Hindlimb muscle (tissue), 1 donor: ENCODE results near the gene S100A3. TPM values are rescaled to one million over a fixed set of nuclear protein-coding genes. Genes with fewer than 3 reads are reported as not detected.
"Not testable (repeated sequence)": the region's sequence is repeated elsewhere in the genome, so short reads cannot be mapped to it uniquely, and the experiment has no call there.

Experiments used
- DNase-seq: peaks from one replicate; pipeline ENCODE4 v3.0.0-alpha.2; 2013
- polyA plus RNA-seq: library from polyadenylated mRNA; unstranded; fragments of 120-200 nt; gene quantifications from one replicate; pipeline ENCODE4 v1.2.1, GENCODE V29; 2013; ENCODE audit not compliant: insufficient read length

The S100A3 gene, protein sequence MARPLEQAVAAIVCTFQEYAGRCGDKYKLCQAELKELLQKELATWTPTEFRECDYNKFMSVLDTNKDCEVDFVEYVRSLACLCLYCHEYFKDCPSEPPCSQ
- polyA plus RNA-seq, result 1.2 TPM

DNA sequence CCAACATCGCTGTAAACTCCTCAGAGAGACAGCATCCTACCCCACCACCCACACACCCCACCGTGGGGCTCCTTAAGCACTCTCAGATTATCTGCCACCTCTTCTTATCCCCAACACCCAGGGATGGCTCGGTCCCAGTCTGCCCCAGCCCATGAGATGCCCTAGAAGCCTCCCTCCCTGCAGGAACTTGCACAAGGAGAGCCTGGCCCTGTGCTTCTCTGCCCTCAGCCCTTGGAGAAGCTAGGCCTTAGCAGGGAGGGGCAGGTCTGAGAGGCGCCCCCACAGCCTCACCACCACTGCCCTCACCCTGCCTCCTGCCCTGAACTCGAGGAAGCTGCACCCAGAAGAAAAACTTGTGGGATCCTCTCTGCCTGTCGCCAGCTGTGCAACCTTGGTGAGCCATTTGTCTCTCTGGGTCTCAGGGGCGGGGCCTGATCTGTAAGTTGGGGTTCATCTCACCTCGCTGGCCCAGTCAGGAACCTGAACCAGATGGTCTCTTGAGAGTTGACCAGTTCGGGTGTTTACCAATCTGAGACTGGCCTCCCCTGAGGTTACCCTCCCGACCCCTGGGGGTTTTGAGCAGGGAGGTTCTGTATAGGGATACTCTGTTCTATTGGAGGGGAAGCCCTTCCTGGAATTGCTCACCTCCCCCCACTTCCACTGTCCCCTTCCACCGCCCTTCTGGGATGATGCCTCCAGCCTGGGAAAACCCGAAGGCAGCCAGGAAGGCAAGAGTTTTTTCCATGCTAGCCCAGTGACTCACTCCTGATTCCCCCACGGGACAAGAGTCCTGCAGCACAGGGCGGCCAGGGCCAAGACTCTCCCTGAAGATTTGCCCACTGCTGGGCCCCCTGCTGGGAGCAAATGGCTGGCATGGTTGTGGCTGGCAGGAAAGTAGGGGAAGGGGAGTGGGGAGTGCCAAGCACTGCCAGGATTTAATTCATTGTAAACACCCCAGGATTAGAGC lies at the start of gene S100A3:
S100A3 (minus strand) TSS at position 537 of the 967 bp plus-strand sequence. CDS start 773 bp downstream, outside the sequence.
- DNase-seq, result no peak

DNA sequence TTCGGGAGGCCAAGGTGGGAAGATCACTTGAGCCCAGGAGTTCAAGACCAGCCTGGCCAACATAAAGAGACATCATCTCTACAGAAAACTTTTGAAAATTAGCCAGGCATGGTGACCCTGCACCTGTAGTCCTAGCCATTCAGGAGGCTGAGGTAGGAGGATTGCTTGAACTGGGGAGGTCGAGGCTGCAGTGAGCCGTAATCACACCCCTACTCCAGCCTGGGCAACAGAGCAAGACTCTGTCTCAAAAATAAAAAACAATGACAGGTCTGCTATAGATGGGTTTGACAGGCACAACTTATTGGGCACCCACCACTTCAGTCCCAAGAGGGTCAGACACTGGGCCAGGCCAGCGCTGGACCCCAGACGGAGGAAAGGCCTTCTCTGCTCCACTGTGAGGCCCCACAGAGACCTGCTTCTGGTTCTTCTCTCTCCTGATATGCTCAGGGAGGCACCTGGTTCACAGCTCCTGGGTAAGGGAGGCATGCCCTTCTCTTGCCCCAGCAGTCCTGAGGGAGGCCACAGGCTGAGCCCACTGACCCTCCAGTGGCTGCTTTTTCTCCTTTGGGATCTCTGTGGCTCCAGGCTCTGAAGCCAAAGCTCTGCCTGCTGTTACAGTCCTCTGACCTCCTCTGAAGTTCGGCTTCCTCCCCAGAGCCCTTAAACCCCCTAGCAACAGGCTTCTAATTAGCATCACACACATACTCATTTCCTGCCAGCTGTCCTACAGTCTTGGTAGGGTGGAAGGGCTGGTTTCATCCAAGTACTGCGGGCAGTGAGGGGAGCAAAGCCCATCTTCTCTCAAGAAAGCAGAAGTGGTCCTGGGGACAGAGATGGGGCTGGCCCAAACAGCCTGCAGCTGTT lies 49.5 kb upstream of the S100A3 start:
- DNase-seq, result no peak

DNA sequence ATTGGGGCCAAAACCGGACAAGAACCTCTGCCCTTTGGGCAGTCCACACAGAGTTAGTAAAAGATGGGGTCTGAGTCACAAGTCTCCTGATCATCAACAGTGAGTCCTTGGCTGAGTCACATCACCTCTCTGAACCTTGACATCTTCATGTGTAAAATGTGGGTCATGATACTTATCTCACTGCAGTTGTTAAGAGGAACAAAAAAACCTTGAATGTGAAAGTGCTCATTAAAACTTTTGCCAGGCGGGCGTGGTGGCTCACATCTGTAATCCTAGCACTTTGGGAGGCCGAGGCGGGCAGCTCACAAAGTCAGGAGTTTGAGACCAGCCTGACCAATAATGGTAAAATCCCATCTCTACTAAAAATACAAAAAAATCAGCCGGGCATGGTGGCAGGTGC lies 48.1 kb upstream of the S100A3 start:
- DNase-seq, result no peak

DNA sequence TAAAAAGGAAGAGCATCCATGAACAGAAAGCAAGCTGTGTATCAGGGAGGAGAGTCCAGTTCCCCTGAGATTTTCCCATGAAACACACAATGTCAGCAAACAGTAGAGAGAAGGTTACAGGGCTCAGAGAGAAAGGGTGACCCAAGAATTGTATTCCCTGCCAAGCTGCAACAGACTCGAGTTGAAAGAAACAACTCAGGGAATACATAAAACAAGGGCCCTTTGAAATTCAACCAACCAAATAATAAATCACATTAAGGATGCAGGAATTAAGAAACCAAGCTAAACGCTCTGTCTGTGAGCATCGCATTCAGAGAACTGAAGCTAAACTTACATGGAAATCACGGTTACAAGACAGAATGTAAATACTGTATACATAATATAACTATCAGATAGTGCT lies 43.7 kb upstream of the S100A3 start:
- no peak for DNase-seq

DNA sequence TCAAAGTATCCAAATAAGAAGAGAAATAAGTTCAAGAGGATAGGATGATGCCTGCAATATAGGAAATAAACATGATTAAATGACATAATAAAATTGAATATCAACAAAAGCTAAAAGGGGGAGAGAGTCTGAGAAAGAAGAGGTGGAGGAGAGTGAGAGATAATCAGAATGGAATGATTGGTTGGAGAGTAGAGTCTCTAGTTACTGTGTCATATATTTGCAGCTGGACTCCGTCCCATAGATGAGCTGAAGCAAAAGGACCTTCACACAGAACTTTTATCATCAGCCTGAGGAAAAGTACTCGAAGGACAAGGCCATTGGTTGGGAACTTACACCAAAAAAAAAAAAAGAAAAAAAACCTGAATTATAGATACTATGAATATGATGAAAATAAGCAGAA lies 39.4 kb upstream of the S100A3 start:
- no peak for DNase-seq

DNA sequence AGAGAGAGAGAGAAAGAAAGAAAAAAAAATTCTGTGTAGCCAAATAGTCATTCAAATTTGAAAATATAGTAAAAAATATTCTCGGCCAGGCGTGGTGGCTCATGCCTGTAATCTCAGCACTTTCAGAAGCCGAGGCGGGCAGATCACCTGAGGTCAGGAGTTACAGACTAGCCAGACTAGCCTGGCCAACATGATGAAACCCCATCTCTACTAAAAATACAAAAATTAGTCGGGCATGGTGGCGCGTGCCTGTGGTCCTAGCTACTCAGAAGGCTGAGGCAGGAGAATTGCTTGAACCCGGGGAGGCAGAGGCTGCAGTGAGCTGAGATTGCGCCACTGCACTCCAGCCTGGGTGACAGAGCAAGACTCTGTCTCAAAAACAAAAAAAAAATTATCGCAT lies 39.0 kb upstream of the S100A3 start:
- DNase-seq, result not testable (repeated sequence)

DNA sequence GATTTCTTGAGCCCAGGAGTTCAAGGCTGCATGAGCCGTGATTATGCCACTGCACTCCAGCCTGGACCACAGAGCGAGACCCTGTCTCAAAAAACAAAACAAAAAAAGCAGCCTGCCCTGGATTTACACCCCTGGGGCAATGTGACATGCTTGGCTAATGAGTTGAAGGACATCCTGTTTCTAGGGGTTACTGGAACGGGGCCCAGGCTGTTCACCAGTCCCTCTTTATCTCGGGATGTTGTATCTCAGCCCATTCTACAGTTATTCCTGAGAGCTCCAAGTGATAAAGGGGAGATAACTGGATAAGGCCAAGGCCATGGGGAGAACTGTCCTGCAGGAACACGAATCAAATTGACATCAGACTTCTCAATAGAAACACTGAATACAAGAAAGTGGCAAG lies 38.3 kb upstream of the S100A3 start:
- no peak for DNase-seq

DNA sequence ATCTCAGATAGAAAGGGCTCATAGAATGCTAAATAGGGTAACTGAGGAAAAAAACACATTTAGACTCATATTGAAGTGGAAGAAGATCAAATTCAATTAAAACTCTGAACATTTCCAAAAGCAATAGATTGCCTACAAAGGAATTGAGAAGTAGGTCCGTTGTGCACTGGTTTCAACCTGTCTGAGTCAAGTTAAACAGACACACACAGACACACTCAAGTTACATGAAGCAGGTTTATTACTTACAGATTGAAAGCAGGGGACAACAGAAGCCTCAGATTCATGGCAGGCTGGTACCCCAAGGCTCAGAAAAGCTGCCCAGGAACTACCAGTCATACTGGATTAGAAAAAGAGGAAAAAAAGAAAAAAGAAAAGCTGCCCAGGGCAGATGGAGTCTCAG lies 37.3 kb upstream of the S100A3 start:
- no peak for DNase-seq

DNA sequence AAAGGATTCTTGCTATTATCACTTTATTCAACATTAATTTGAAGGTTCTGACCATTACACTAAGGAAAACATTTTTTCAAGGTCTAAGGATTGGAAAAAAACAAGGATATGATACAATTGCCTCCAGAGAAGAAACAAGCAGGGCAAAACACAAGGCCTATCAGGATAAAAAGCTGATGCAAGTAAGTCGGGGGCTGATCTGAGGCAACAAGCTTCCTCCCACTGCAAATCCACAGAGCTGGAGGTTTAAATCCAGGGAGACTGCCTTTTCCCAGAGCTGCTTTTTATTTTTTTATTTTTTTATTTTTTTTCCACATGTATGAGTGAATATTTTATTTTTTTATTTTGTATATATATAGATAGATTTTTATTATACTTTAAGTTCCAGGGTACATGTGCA lies 35.9 kb upstream of the S100A3 start:
- no peak for DNase-seq

DNA sequence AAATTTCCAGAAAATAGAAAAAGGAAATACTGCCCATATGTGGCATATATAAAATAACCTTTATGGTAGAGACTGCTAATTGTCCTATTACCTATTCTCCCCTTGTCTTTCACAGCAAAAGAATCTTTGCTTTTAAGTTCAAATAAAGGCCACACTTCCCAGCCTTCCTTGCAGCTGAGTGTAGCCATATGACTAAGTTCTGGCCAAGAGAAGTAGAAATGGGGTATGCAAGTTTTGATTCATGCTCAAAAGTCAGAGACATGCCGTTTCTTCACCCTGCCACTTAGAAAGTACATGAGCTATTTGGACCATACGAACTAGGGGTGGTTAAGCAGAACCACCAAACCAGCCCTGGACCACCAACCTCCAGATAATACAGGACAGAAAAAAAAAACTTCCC lies 34.9 kb upstream of the S100A3 start:
- DNase-seq, result no peak

DNA sequence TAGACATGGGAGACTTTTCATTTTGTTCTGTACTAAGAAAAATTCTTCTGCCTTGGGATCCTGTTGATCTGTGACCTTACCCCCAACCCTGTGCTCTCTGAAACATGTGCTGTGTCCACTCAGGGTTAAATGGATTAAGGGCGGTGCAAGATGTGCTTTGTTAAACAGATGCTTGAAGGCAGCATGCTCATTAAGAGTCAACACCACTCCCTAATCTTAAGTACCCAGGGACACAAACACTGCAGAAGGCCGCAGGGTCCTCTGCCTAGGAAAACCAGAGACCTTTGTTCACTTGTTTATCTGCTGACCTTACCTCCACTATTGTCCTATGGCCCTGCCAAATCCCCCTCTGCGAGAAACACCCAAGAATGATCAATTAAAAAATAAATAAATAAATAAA lies 34.5 kb upstream of the S100A3 start:
- DNase-seq, result not testable (repeated sequence)

DNA sequence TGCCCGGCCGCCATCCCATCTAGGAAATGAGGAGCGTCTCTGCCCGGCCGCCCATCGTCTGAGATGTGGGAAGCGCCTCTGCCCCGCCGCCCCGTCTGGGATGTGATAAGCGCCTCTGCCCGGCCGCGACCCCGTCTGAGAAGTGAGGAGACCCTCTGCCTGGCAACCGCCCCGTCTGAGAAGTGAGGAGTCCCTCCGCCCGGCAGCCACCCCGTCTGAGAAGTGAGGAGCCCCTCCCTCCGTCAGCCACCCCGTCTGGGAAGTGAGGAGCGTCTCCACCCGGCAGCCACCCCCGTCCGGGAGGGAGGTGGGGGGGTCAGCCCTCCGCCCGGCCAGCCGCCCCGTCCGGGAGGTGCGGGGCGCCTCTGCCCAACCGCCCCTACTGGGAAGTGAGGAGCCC lies 33.8 kb upstream of the S100A3 start:
- DNase-seq, result not testable (repeated sequence)

DNA sequence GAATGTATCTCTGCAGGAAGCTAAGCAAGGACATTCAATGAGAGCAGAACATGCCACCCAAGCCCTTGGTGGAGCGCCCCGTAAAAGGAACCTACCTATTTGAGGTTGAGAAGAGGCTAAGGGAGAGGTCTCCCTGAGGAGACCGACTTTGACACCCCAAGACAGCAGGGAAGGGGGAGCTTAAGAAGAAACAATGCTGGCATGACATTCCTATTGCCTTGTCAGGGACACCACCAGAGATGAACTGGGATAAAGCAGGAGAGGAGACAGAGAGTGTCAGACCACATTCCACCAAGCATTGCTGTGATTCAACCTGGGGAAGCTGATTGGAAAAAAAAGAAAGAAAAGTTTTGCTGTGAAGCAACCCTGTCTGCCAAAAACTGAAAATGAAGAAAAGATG lies 29.9 kb upstream of the S100A3 start:
- no peak for DNase-seq

DNA sequence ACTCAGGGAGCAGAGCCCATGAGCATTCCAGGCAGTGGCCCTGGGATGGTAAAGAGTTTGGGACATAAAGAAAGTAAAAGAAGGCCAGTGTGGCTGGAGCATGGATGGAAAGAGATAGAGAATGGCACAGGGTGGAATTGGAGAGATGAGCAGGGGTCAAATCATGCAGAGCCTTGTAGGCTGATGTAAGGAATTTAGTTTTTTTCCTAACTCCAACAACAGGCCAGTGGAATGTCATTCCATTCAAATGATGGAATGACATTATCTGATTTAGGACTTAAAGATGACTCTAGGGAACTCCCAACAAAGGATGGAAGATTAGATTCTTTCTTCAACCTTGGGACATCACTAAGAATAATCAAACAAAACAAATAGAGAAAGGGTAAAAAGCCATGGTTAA lies 29.4 kb upstream of the S100A3 start:
- DNase-seq, result no peak

DNA sequence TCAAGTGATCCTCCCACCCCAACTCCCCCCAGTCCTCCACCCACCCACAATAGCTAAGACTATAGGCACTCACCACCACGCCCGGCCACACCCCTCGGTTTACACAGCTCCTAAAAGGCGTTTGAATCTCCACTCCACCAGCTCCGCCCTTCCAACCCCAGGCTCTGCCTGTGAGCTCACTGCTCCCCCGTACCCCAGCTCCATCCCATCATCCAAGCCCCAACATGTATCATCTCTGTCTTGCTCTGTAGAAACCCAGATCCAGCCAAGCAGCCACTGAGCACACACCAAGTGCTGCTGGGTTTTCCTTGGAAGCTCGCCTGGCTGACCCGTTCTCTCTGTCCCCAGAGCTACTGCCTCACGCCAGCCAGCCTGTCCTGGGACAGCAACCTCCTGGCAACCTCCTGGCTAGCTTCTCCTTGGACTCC lies 28.6 kb upstream of the S100A3 start:
- DNase-seq, result no peak

DNA sequence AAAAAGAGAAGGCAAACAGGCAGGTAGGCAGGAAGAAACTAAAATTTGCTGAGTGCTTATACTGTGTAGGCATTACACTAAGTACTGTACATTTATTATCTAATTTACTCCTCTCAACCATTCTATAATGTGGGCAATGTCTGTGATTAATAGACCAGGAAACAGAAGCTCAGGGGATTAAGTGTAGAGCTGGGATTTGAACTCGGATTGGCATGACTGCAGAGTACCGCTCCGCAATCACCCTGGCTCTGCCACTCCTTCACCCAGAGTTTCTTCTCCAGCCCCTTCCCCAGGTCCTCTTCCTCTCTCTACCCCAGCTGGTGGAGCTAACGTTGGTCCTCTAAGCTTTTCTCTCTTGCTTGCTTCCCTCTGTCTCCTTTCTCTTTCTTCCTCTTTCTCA lies 28.1 kb upstream of the S100A3 start:
- DNase-seq, result no peak

DNA sequence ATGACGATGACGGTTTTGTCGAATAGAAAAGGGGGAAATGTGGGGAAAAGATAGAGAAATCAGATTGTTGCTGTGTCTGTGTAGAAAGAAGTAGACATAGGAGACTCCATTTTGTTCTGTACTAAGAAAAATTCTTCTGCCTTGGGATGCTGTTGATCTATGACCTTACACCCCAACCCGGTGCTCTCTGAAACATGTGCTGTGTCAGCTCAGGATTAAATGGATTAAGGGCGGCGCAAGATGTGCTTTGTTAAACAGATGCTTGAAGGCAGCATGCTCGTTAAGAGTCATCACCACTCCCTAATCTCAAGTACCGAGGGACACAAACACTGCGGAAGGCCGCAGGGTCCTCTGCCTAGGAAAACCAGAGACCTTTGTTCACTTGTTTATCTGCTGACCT lies 26.4 kb upstream of the S100A3 start:
- DNase-seq, result not testable (repeated sequence)

DNA sequence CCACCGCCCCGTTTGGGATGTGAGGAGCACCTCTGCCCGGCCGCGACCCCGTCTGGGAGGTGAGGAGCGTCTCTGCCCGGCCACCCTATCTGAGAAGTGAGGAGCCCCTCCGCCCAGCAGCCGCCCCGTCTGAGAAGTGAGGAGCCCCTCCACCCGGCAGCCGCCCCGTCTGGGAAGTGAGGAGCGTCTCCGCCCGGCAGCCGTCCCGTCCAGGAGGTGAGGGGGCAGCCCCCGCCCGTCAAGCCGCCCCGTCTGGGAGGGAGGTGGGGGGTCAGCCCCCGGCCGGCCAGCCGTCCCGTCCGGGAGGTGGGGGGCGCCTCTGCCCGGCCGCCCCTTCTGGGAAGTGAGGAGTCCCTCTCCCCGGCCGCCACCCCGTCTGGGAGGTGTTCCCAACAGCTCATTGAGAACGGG lies 26.0 kb upstream of the S100A3 start:
- not testable (repeated sequence) for DNase-seq

DNA sequence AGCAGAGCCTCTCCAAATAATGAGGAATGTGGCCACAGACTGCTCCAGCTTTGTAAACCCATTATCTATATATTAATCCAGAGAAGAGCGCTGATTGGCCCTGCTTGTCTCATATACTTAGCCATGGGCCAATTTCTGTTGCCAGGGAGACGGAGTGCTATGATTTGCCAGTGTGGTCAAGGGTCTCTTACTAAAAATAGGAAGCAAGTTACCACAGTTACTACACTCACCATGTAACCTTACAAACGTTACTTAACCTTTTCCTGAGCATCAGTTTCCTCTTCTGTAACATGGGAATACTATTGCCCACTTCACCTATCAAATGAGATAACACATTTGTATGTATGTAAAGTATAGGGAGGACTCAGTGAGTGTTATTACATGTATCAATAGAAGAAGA lies 24.3 kb upstream of the S100A3 start:
- DNase-seq, result no peak

DNA sequence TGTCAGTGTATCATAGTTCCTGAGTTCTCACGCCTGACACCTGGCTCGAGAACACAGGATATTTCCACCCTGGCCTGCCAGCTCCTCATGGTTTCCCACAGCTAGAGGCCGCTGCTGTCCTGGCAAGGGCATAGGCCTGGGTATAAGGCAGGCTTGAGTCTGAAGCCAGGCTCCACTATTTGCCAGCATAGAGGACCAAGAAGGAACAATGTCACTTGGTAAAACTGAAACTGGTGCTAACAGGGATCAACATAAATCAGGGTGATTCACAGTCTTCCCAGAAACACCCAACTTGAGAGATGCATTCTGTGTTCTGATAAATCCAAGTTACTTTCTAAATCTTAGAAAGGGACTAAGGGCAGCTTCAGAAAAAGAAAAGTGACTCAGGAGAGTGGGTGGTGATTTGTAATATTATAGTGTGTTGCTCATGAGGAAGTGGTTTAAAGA lies 23.5 kb upstream of the S100A3 start:
- DNase-seq, result no peak

DNA sequence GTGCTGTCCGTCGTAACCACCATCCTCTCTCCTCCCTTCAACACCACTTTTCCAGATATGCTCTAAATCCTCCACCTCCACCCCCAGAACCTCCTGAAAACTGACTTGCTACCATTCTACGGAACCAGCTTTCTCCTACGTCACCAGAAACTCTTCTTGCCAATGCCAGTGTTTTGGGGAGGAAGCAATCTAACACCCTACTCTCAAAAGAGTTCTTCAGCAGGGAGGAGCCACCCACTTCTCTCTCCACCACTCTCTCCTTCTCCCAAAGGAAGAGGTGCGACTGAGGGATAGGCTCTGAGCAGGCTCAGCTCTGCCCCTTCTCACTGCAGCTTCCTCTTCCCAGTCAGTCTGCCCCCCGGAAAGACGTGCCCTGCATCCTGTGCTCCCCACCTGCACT lies 22.6 kb upstream of the S100A3 start:
- no peak for DNase-seq

DNA sequence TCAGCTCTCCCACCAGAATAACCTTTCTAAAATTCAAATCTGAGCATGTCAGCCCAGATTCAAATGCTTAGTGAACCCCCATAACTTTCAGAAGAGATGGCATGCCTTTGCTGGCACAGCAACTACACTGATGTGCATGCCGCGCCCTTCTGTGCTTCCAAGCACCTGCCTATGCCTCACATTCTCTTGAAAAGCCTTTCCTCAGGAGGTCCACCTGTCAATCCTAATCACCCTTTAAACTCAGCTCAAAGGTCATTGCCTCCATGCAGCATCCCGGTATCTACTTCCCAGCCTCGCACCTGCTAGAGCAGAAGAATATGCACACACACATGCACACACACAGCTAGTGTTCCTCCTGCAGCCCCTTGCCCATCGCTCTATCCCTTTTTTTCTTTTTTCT lies 21.8 kb upstream of the S100A3 start:
- DNase-seq, result no peak

DNA sequence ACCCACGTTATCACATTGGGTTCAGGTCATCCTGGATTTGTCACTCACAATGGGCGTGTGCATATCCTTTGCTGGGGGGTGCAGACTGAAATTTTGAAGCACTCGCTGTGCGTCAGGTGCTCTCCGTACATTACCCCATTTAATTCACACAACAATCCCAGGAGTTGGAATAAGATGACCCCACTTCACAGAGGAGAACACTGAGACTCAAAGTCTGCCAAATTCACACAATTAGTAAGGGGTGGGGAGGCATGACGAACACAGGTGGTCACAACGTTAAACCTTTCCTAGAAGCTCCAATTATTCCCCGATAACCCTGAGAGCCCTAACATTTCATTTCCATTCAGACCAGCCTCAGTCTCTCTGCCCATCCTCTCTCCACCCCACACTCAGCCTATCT lies 20.4 kb upstream of the S100A3 start:
- no peak for DNase-seq
